ENCODE measurements around the gene CBFA2T2.

CBFA2T2 gene

DNA sequence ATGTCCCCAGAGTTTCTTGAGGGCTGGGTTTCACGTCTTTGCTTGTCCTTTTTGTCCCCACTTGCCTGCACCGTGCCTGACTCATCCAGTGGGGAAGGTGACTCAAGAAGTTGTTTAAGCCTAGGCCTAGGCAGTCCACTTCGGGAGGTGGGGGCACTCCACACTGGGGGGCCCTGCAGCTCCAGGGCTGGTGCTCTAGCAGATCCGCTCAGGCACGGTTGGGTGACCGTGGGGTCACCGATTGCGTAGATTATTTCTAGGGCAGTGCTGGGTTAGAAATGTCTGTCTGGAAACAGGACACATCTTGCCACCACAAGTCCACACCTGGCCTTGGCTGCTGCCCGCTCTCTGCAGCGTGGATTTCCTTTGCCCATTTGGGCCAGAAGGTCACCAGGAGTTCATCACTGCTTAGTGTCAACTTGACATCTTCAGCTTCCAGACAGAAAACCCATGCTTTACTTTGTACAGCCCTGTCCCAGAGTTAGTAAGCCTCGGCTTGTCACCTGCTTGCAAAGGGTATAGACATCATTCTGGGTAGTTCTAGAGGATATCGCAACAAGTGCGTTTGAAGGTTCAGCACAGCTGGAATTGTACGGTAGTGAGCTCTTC lies 158.6 kb downstream of the CBFA2T2 start:
- no peaks in the 10 kb centered on the region for H3K27me3 ChIP-seq (replicated peaks; ENCODE audit: control insufficient read depth, insufficient read depth, low read length, poor library complexity, severe bottlenecking)
- no peak overlapping the region for H3K4me3 ChIP-seq (ENCODE audit: insufficient read depth, low read depth, low read length, poor library complexity, severe bottlenecking)
- H3K4me1 ChIP-seq (ENCODE audit: control insufficient read depth, insufficient read depth, low read length, poor library complexity, severe bottlenecking), result no peaks in the 10 kb centered on the region
- no peak for DNase-seq
- no peaks in the 10 kb centered on the region for H3K9me3 ChIP-seq (ENCODE audit: control insufficient read depth, low read length)
- no peak overlapping the region for H3K27ac ChIP-seq (ENCODE audit: insufficient read depth, low read length, poor library complexity, severe bottlenecking)
- H3K36me3 ChIP-seq (ENCODE audit: control insufficient read depth, insufficient read depth, low read length), result peaks cover 17% of the 10 kb centered on the region

DNA sequence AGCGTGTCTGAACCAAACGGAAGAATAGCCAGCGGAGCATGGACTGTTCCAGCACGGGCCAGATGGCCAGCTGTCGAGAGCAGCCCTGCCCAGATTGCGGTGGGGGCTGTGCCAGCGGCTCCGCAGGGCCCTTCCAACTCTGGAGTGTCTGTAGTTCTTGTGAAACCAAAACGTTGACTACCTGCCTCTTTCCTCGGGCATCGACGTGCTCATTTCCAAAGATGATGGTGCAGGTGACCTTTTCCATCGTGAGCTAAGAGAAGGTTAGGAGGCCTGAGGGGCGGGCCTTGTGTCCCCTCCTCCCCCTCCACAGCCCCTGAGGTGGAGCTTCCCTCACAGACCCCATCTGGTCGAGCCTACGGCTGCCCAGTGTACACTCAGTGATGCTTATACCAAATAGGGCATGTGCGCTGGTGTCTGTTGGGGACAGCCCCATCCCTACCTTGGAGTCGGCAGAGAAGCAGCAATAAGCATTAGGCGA lies 159.3 kb downstream of the CBFA2T2 start:
- no peak overlapping the region for H3K4me3 ChIP-seq (ENCODE audit: insufficient read depth, low read depth, low read length, poor library complexity, severe bottlenecking)
- DNase-seq, result no peak
- no peaks in the 10 kb centered on the region for H3K4me1 ChIP-seq (ENCODE audit: control insufficient read depth, insufficient read depth, low read length, poor library complexity, severe bottlenecking)
- no peaks in the 10 kb centered on the region for H3K27me3 ChIP-seq (replicated peaks; ENCODE audit: control insufficient read depth, insufficient read depth, low read length, poor library complexity, severe bottlenecking)
- no peaks in the 10 kb centered on the region for H3K9me3 ChIP-seq (ENCODE audit: control insufficient read depth, low read length)
- no peak overlapping the region for H3K27ac ChIP-seq (ENCODE audit: insufficient read depth, low read length, poor library complexity, severe bottlenecking)
- H3K36me3 ChIP-seq (ENCODE audit: control insufficient read depth, insufficient read depth, low read length), result peaks cover 14% of the 10 kb centered on the region

- no peaks in the 10 kb centered on the region for H3K4me1 ChIP-seq (ENCODE audit: control insufficient read depth, insufficient read depth, low read length, poor library complexity, severe bottlenecking)
- no peak overlapping the region for H3K27ac ChIP-seq (ENCODE audit: insufficient read depth, low read length, poor library complexity, severe bottlenecking)
- no peak overlapping the region for H3K4me3 ChIP-seq (ENCODE audit: insufficient read depth, low read depth, low read length, poor library complexity, severe bottlenecking)
- no peaks in the 10 kb centered on the region for H3K27me3 ChIP-seq (replicated peaks; ENCODE audit: control insufficient read depth, insufficient read depth, low read length, poor library complexity, severe bottlenecking)
- H3K36me3 ChIP-seq (ENCODE audit: control insufficient read depth, insufficient read depth, low read length), result peaks cover 4% of the 10 kb centered on the region
- H3K9me3 ChIP-seq (ENCODE audit: control insufficient read depth, low read length), result no peaks in the 10 kb centered on the region
- no peak for DNase-seq
Observed at GRCh38 chr20:33650111-33650752, 160.3 kb downstream of the CBFA2T2 start.

DNA sequence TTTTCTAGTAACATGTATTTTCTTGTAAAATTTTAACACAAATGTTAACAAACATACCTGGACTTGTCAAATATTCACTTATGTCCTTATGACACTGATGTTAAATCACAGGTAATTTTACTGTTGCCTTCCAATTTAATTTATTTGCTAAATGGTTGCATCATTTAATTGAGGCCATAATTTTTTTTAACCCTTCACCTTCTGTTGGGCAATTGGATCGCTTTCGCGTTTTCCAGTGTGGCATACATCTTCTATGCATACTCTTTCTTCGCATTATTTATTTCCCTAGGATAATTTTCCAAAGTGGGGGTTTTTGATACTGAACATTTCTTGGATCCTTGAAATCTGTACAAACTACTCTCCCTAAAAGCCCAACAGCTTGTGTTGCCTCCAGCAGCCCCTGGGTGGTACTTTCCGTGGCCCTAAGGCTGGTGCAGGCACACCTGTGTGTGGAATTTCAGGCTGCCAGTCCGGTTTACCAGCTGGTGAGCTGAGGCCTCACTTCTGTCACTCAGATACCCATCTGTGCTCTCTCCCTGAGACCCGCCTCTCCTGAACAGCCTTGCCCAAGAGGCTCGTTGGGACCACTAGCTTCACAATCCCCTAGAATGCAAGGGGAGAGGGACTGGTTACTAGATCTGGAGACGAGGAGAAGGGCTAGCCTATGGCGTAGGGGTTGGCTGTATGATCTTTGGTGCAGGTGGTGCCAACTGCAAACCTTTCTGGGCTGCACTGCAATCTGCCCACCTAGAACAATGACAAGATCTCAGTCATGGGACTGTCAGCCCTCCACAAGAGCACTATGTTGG lies 161.1 kb downstream of the CBFA2T2 start:
- H3K9me3 ChIP-seq (ENCODE audit: control insufficient read depth, low read length), result no peaks in the 10 kb centered on the region
- H3K27me3 ChIP-seq (replicated peaks; ENCODE audit: control insufficient read depth, insufficient read depth, low read length, poor library complexity, severe bottlenecking), result no peaks in the 10 kb centered on the region
- H3K4me3 ChIP-seq (ENCODE audit: insufficient read depth, low read depth, low read length, poor library complexity, severe bottlenecking), result no peak overlapping the region
- H3K36me3 ChIP-seq (ENCODE audit: control insufficient read depth, insufficient read depth, low read length), result no peaks in the 10 kb centered on the region
- no peaks in the 10 kb centered on the region for H3K4me1 ChIP-seq (ENCODE audit: control insufficient read depth, insufficient read depth, low read length, poor library complexity, severe bottlenecking)
- H3K27ac ChIP-seq (ENCODE audit: insufficient read depth, low read length, poor library complexity, severe bottlenecking), result no peak overlapping the region
- no peak for DNase-seq

GRCh38 chr20:33651562-33652048 lies 161.7 kb downstream of the CBFA2T2 start:
- Histone ChIP-seq H3K4me1 (ENCODE audit: control insufficient read depth, insufficient read depth, low read length, poor library complexity, severe bottlenecking) (no peaks in the 10 kb centered on the region), H3K4me3 (ENCODE audit: insufficient read depth, low read depth, low read length, poor library complexity, severe bottlenecking) (no peak overlapping the region), H3K36me3 (ENCODE audit: control insufficient read depth, insufficient read depth, low read length) (no peaks in the 10 kb centered on the region), H3K27ac (ENCODE audit: insufficient read depth, low read length, poor library complexity, severe bottlenecking) (no peak overlapping the region), H3K9me3 (ENCODE audit: control insufficient read depth, low read length) (no peaks in the 10 kb centered on the region), H3K27me3 (replicated peaks; ENCODE audit: control insufficient read depth, insufficient read depth, low read length, poor library complexity, severe bottlenecking) (no peaks in the 10 kb centered on the region)
- DNase-seq, result no peak

DNA sequence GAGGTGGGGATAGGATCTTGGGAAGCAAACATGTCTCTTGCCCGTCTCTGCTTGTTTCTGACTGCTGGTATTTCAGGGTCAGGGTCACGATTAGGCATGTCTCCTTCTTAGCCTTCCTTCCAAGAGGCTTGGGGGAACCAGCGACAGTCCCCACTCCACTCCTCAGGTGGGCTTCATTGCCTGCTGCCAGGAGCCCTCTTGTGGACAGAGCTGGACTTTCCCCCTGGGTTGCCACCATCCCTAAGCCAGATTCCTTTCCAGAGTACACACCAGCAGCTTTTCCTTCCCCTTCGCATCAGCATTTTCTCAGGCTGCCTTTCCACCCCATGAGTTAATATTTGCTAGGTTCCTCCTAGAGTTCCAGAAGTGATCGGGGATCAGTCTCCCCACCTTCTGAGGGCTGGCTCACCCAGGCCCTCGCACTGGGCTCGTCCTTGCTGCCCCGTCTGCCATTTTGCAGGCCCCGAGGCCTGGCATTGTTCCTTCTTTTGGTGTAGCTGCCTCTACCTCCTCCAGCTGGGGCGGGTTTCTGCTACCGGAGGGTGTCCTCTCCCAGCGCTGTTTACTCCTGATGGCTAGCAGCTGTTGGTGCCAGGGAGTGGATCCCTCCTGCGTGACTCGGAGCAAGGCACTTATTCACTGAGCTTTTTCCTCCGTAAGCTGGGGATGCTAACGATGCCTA lies 163.5 kb downstream of the CBFA2T2 start:
- Histone ChIP-seq H3K36me3 (ENCODE audit: control insufficient read depth, insufficient read depth, low read length) (no peaks in the 10 kb centered on the region), H3K27ac (ENCODE audit: insufficient read depth, low read length, poor library complexity, severe bottlenecking) (no peak overlapping the region), H3K4me3 (ENCODE audit: insufficient read depth, low read depth, low read length, poor library complexity, severe bottlenecking) (no peak overlapping the region), H3K27me3 (replicated peaks; ENCODE audit: control insufficient read depth, insufficient read depth, low read length, poor library complexity, severe bottlenecking) (no peaks in the 10 kb centered on the region), H3K4me1 (ENCODE audit: control insufficient read depth, insufficient read depth, low read length, poor library complexity, severe bottlenecking) (no peaks in the 10 kb centered on the region), H3K9me3 (ENCODE audit: control insufficient read depth, low read length) (no peaks in the 10 kb centered on the region)
- DNase-seq, result no peak

DNA sequence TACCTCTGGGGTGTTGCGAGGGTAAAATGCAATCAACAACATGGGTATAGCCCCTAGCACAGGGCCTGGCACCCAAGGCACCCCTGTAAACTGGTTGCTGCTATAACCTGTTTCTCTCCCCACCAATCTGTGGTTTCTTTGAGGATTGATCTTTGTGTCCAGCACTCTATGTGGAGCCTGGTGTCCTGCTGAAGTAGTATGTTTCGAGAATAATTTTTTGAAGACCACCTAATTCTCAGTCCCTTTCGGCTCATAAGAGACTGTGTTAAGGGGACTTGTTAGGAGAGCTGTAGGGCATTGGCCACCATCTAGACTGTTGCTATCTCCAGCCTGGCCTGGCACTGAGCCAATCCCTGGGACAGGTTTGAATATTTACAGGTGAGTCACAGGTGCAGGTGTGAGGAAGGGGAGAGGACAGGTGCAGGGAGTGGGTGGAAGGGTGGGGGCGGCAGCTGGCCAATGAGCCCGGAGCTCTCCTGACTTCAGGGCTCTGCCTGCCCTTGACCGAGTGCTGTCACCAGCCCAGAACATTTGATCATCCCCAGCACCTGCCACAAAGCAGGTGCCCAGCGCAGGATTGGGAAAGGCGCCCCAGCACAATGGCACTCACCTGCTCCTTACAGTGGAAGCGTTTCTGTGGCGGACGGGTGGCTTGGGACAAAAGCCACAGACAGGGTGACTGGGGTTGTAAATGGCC lies 164.2 kb downstream of the CBFA2T2 start:
- Histone ChIP-seq H3K4me1 (ENCODE audit: control insufficient read depth, insufficient read depth, low read length, poor library complexity, severe bottlenecking) (no peaks in the 10 kb centered on the region), H3K27ac (ENCODE audit: insufficient read depth, low read length, poor library complexity, severe bottlenecking) (no peak overlapping the region), H3K4me3 (ENCODE audit: insufficient read depth, low read depth, low read length, poor library complexity, severe bottlenecking) (no peak overlapping the region), H3K27me3 (replicated peaks; ENCODE audit: control insufficient read depth, insufficient read depth, low read length, poor library complexity, severe bottlenecking) (no peaks in the 10 kb centered on the region), H3K36me3 (ENCODE audit: control insufficient read depth, insufficient read depth, low read length) (no peaks in the 10 kb centered on the region), H3K9me3 (ENCODE audit: control insufficient read depth, low read length) (no peaks in the 10 kb centered on the region)
- DNase-seq, result no peak

- no peak overlapping the region for H3K4me3 ChIP-seq (ENCODE audit: insufficient read depth, low read depth, low read length, poor library complexity, severe bottlenecking)
- H3K27me3 ChIP-seq (replicated peaks; ENCODE audit: control insufficient read depth, insufficient read depth, low read length, poor library complexity, severe bottlenecking), result no peaks in the 10 kb centered on the region
- no peaks in the 10 kb centered on the region for H3K4me1 ChIP-seq (ENCODE audit: control insufficient read depth, insufficient read depth, low read length, poor library complexity, severe bottlenecking)
- no peaks in the 10 kb centered on the region for H3K36me3 ChIP-seq (ENCODE audit: control insufficient read depth, insufficient read depth, low read length)
- DNase-seq, result no peak
- no peaks in the 10 kb centered on the region for H3K9me3 ChIP-seq (ENCODE audit: control insufficient read depth, low read length)
- no peak overlapping the region for H3K27ac ChIP-seq (ENCODE audit: insufficient read depth, low read length, poor library complexity, severe bottlenecking)
Observed at GRCh38 chr20:33654680-33655161, 164.8 kb downstream of the CBFA2T2 start.

DNA sequence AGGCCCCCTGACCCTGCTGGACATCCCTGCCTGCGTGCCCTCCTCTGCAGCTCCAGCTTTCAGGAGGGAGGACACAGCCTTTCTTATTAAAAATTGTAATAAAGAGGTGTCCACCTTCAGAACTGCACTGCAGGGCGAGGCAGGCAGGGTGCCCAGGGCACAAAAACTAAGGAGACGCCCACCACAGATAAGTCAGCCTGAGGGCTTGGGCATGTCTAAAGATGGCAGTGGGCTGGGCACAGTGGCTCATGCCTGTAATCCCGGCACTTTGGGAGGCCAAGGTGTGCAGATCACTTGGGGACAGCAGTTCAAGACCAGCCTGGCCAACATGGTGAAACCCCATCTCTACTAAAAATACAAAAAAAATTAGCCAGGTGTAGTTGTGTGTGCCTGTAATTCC lies 165.3 kb downstream of the CBFA2T2 start:
- H3K9me3 ChIP-seq (ENCODE audit: control insufficient read depth, low read length), result no peaks in the 10 kb centered on the region
- H3K36me3 ChIP-seq (ENCODE audit: control insufficient read depth, insufficient read depth, low read length), result no peaks in the 10 kb centered on the region
- DNase-seq, result no peak
- H3K4me3 ChIP-seq (ENCODE audit: insufficient read depth, low read depth, low read length, poor library complexity, severe bottlenecking), result no peak overlapping the region
- H3K4me1 ChIP-seq (ENCODE audit: control insufficient read depth, insufficient read depth, low read length, poor library complexity, severe bottlenecking), result no peaks in the 10 kb centered on the region
- H3K27me3 ChIP-seq (replicated peaks; ENCODE audit: control insufficient read depth, insufficient read depth, low read length, poor library complexity, severe bottlenecking), result no peaks in the 10 kb centered on the region
- H3K27ac ChIP-seq (ENCODE audit: insufficient read depth, low read length, poor library complexity, severe bottlenecking), result no peak overlapping the region

All from effector memory CD4-positive, alpha-beta T cell (primary cell).